Panc1 (cell line): Measurements from ENCODE around the gene SLC30A3. TPM values are rescaled to one million over a fixed set of nuclear protein-coding genes. Genes with fewer than 3 reads are reported as not detected.

ENCODE experiments used
- ATAC-seq: fragments of 200-7000 bp; cut with Tn5 transposase; 2 replicates; pipeline ENCODE4 v1.9.1; 2020; ENCODE audit warnings: mild to moderate bottlenecking, moderate library complexity
- BruUV-seq: library from RNA; stranded (reverse); fragments of 400-500 nt; replicated peaks from 2 replicates; lab custom pipeline; 2021; lab: Mats Ljungman, UMichigan
- CTCF ChIA-PET: fragments of 300-600 bp; sonication (Branson Sonifier 250); formaldehyde crosslinking; loops from one replicate; lab custom pipeline; 2022; ENCODE audit warnings: antibody characterized with exemption; lab: Charles Lee
- POLR2A ChIA-PET: fragments of 300-600 bp; sonication (Branson Sonifier 250); formaldehyde crosslinking; loops from one replicate; lab custom pipeline; 2022; ENCODE audit warnings: antibody characterized with exemption; lab: Charles Lee
- DNase-seq: peaks from one replicate; pipeline ENCODE4 v3.0.0-alpha.2; 2010; ENCODE audit warnings: low read depth, low spot score
- H3K27ac ChIP-seq: 2 replicates; pipeline ENCODE4 v1.5.1; 2011; ENCODE audit warnings: mild to moderate bottlenecking, low read length, inconsistent platforms
- H3K27me3 ChIP-seq: fragments of 200-500 bp; sonication (Bioruptor generic); 2 replicates; pipeline ENCODE4 v1.6.0; 2014; ENCODE audit warnings: low read length, inconsistent platforms; ENCODE audit not compliant: control insufficient read depth, insufficient read depth
- H3K36me3 ChIP-seq: fragments of 200-500 bp; sonication (Bioruptor generic); 2 replicates; pipeline ENCODE4 v1.5.1; 2014; ENCODE audit warnings: inconsistent platforms, mild to moderate bottlenecking, low read length, moderate library complexity; ENCODE audit not compliant: control insufficient read depth, insufficient read depth
- H3K4me1 ChIP-seq: 2 replicates; pipeline ENCODE4 v1.5.1; 2011; ENCODE audit warnings: inconsistent platforms, mild to moderate bottlenecking, low read length, moderate library complexity; ENCODE audit not compliant: control insufficient read depth, insufficient read depth
- H3K4me3 ChIP-seq, 2 experiments: 2 replicates each; pipeline ENCODE4 v1.5.1; 2011 to 2012; ENCODE audit warnings: low read depth in 2 of 2, low read length in 2 of 2, mild to moderate bottlenecking in 2 of 2, inconsistent platforms in 1 of 2, moderate library complexity in 1 of 2
- H3K9me3 ChIP-seq: fragments of 200-500 bp; sonication (Bioruptor generic); 2 replicates; pipeline ENCODE4 v1.5.1; 2014; ENCODE audit warnings: low read depth, mild to moderate bottlenecking, inconsistent platforms, low read length, moderate library complexity; ENCODE audit not compliant: control insufficient read depth, insufficient read depth
- POLR2AphosphoS5 ChIP-seq: IDR thresholded peaks from 2 replicates; pipeline ENCODE4 v1.6.1; 2012; ENCODE audit warnings: mild to moderate bottlenecking, low read depth, low read length, moderate library complexity
- REST ChIP-seq, 2 experiments: IDR thresholded peaks; 2 replicates each; pipeline ENCODE4 v1.6.1; 2011 to 2012; ENCODE audit warnings: low read depth in 2 of 2, control low read depth in 1 of 2, low read length in 1 of 2, mild to moderate bottlenecking in 1 of 2, moderate library complexity in 1 of 2; ENCODE audit not compliant: insufficient read depth in 1 of 2
- SIN3A ChIP-seq: IDR thresholded peaks from 2 replicates; pipeline ENCODE4 v1.6.1; 2012; ENCODE audit warnings: low read depth, mild to moderate bottlenecking, low read length, moderate library complexity, borderline replicate concordance; ENCODE audit not compliant: insufficient read depth
- TCF7L2 ChIP-seq: IDR thresholded peaks from 2 replicates; pipeline ENCODE4 v1.6.1; 2011; ENCODE audit warnings: mild to moderate bottlenecking, low read depth, low read length, inconsistent platforms
- in situ Hi-C: cut with HindIII; loops from 2 replicates; pipeline ENCODE4 v1.10.0; 2016; ENCODE audit warnings: low sequenced_read_pairs, low pct_unique_long_range_greater_than_20kb
- intact Hi-C: fragments of 100-400 bp; cut with micrococcal nuclease; formaldehyde crosslinking; loops from one replicate; pipeline ENCODE4 v1.10.0; 2022; ENCODE audit not compliant: unreplicated experiment
- total RNA-seq: library from RNA; stranded (reverse); gene quantifications from one replicate; pipeline ENCODE4 v1.2.1, GENCODE V29; 2021; ENCODE audit not compliant: unreplicated experiment
- TF ChIP-seq, protein P1 (sequence below): fragments of 450-650 bp; IDR thresholded peaks from 2 replicates; pipeline ENCODE4 v1.5.1; 2017; ENCODE audit warnings: mild to moderate bottlenecking

The SLC30A3 gene
- total RNA-seq, 1 experiment from 2014 or later: 0.59 TPM

GRCh38 chr2:27211943-27212625, 50.8 kb downstream of the SLC30A3 start, which contains the start of the genes ATRAID and SLC5A6:
Gene ATRAID, plus strand, starts transcription at chr2:27212041. Its CDS starts 328 bp downstream, at chr2:27212369.
Gene SLC5A6, minus strand, starts transcription at chr2:27212268. Its CDS starts 4,618 bp downstream, at chr2:27207650.
- Histone ChIP-seq H3K36me3 (peaks cover 11% of the 10 kb centered on the region), H3K4me1 (peaks cover 11% of the 10 kb centered on the region; the same call in 1 of the 2 replicates), H3K27me3 (no peaks in the 10 kb centered on the region), H3K4me3 (peak within 1 kb of the TSS; percentile 69 to 98), H3K9me3 (no peaks in the 10 kb centered on the region), H3K27ac (peak within 1 kb of the TSS; percentile 98)
- ChIA-PET POLR2A (interaction anchor here (0.6 to 0.9 kb wide), 4 partner anchors 22 to 1294 kb away, joined by 3 to 4 read pairs (median 4); no protein-coding TSS in a partner anchor), CTCF (no interaction called here)
- in situ Hi-C loops: no loop called here
- no peak for DNase-seq
- intact Hi-C loops: no loop called here
- peak; percentile 94 for TF ChIP-seq POLR2AphosphoS5
- no peak for TF ChIP-seq TCF7L2
- TF ChIP-seq SIN3A: peak; percentile 76; the same call in 1 of the 2 replicates
- 0 out of 4 replicates have a peak, but pooled peaks of 1 of the 2 experiments have one; percentile 28 for TF ChIP-seq REST (IDR thresholded peaks at IDR 0.05; ENCODE audit: insufficient read depth in 1 of 2, low read depth in 2 of 2, low read length in 1 of 2)
- ATAC-seq: peak; percentile 96
- BruUV-seq: no TSS peak

DNA sequence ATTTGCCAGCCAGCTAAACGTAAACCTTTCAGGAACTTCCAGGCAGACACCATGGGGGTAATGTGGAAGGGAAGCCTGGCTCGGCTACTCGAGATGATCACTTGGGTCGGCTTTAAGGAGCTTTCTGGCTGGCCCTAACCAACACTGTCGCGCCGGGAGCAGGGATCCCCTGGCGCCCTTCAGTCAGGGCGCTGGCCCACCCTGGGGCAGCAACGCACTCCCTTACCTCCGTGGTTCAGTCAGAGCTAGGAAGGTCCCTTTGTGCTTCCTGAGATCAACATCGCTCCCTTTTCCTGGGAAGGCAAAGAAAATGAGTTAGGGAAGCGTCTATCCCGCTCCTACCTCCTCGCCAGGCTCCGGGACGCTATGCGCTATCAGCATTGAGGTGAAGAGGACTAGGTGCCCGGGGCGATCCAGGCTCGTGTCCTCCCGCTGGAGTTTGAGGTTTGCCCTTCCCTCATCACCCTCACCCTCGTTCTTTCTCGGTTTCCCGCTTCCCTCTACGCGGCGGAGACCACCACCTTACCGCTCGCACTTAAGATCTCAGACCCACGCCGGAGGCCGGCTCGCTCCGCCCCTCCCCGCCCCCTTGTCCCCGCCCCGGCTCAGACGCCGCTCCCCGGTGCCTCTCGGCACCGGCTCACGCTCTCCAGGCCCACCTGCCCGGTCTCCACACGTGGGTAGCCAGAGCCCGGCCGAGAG, 51.5 kb downstream of the SLC30A3 start:
- H3K9me3 ChIP-seq: no peaks in the 10 kb centered on the region
- H3K4me1 ChIP-seq: peaks cover 8% of the 10 kb centered on the region; the same call in 1 of the 2 replicates
- in situ Hi-C loops: no loop called here
- ChIA-PET CTCF (no interaction called here), POLR2A (interaction anchor here (0.6 to 0.9 kb wide), 3 partner anchors 22 to 1294 kb away, joined by 3 to 4 read pairs (median 3); no protein-coding TSS in a partner anchor)
- TSS peak; percentile 92 for BruUV-seq
- no peaks in the 10 kb centered on the region for H3K27me3 ChIP-seq
- peak overlapping the region; percentile 90 for H3K27ac ChIP-seq
- peak overlapping the region; percentile 69 to 98 for H3K4me3 ChIP-seq
- intact Hi-C loops: no loop called here
- TF ChIP-seq REST (IDR thresholded peaks at IDR 0.05; ENCODE audit: insufficient read depth in 1 of 2, low read depth in 2 of 2, low read length in 1 of 2): no peak
- no peak for TF ChIP-seq SIN3A
- TF ChIP-seq, protein P1, sequence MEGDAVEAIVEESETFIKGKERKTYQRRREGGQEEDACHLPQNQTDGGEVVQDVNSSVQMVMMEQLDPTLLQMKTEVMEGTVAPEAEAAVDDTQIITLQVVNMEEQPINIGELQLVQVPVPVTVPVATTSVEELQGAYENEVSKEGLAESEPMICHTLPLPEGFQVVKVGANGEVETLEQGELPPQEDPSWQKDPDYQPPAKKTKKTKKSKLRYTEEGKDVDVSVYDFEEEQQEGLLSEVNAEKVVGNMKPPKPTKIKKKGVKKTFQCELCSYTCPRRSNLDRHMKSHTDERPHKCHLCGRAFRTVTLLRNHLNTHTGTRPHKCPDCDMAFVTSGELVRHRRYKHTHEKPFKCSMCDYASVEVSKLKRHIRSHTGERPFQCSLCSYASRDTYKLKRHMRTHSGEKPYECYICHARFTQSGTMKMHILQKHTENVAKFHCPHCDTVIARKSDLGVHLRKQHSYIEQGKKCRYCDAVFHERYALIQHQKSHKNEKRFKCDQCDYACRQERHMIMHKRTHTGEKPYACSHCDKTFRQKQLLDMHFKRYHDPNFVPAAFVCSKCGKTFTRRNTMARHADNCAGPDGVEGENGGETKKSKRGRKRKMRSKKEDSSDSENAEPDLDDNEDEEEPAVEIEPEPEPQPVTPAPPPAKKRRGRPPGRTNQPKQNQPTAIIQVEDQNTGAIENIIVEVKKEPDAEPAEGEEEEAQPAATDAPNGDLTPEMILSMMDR: no peak
- TF ChIP-seq TCF7L2: no peak
- no peak for TF ChIP-seq POLR2AphosphoS5
- DNase-seq (no peak), ATAC-seq (peak; percentile 51)
- H3K36me3 ChIP-seq: peaks cover 11% of the 10 kb centered on the region
